Keratinocyte (primary cell): ENCODE data around the gene FBN2. TPM values are rescaled to one million over a fixed set of nuclear protein-coding genes. Genes with fewer than 3 reads are reported as not detected.

Experiments
- DNase-seq: peaks from one replicate; pipeline ENCODE4 v3.0.0-alpha.2; 2011; ENCODE audit warnings: low read depth, missing footprints, low spot score
- FAIRE-seq: peaks from 2 replicates; lab custom pipeline; 2011; peaks lifted over from hg19 to GRCh38; lab: Jason Lieb, UNC
- H2AFZ ChIP-seq: 2 replicates; pipeline ENCODE4 v1.6.0; 2012; ENCODE audit warnings: low read length, control low read depth, inconsistent platforms; ENCODE audit not compliant: control insufficient read depth
- H3K27ac ChIP-seq: 2 replicates; pipeline ENCODE4 v1.5.1; 2011; ENCODE audit warnings: low read length; ENCODE audit not compliant: control insufficient read depth, insufficient read depth
- H3K27me3 ChIP-seq: 3 replicates; pipeline ENCODE4 v1.6.0; 2011; ENCODE audit warnings: low read length; ENCODE audit not compliant: control insufficient read depth, insufficient read depth; ENCODE audit errors: extremely low read depth
- H3K36me3 ChIP-seq, 2 experiments: 2 replicates in 1 of 2; 3 replicates in 1 of 2; pipeline ENCODE4 v1.5.1; 2011; ENCODE audit warnings: low read length in 2 of 2, mild to moderate bottlenecking in 1 of 2; ENCODE audit not compliant: control insufficient read depth in 2 of 2, insufficient read depth in 2 of 2; ENCODE audit errors: extremely low read depth in 1 of 2
- H3K4me1 ChIP-seq: 3 replicates; pipeline ENCODE4 v1.5.1; 2011; ENCODE audit warnings: low read length; ENCODE audit not compliant: control insufficient read depth, insufficient read depth; ENCODE audit errors: extremely low read depth
- H3K4me2 ChIP-seq: 3 replicates; pipeline ENCODE4 v1.6.0; 2011; ENCODE audit warnings: low read depth, low read length; ENCODE audit not compliant: control insufficient read depth, insufficient read depth; ENCODE audit errors: extremely low read depth
- H3K4me3 ChIP-seq, 3 experiments: fragments of 200-600 bp in 1 of 3; sonication (generic) in 1 of 3; 2 replicates in 2 of 3; 3 replicates in 1 of 3; pipeline ENCODE4 v1.5.1; 2011 to 2016; ENCODE audit warnings: low read length in 3 of 3, mild to moderate bottlenecking in 3 of 3, control low read depth in 2 of 3, inconsistent platforms in 1 of 3, low read depth in 1 of 3, mixed read lengths in 1 of 3, mixed run types in 1 of 3, moderate library complexity in 1 of 3; ENCODE audit not compliant: control insufficient read depth in 2 of 3, insufficient read depth in 2 of 3; ENCODE audit errors: extremely low read depth in 1 of 3
- H3K79me2 ChIP-seq: 2 replicates; pipeline ENCODE4 v1.6.0; 2012; ENCODE audit warnings: low read length; ENCODE audit not compliant: control insufficient read depth, insufficient read depth
- H3K9ac ChIP-seq: 3 replicates; pipeline ENCODE4 v1.6.0; 2011; ENCODE audit warnings: low read length; ENCODE audit not compliant: control insufficient read depth, insufficient read depth; ENCODE audit errors: extremely low read depth
- H3K9me1 ChIP-seq: 3 replicates; pipeline ENCODE4 v1.6.0; 2011; ENCODE audit warnings: low read length; ENCODE audit not compliant: control insufficient read depth, insufficient read depth; ENCODE audit errors: extremely low read depth
- H3K9me3 ChIP-seq: 2 replicates; pipeline ENCODE4 v1.5.1; 2012; ENCODE audit warnings: low read depth, low read length; ENCODE audit not compliant: control insufficient read depth
- H4K20me1 ChIP-seq: 3 replicates; pipeline ENCODE4 v1.6.0; 2011; ENCODE audit warnings: low read length; ENCODE audit not compliant: control insufficient read depth, insufficient read depth; ENCODE audit errors: extremely low read depth
- EZH2 ChIP-seq: IDR thresholded peaks from one replicate; pipeline ENCODE4 v1.6.1; 2012; ENCODE audit warnings: inconsistent platforms, mild to moderate bottlenecking, low read length, moderate library complexity
- dilution Hi-C: fragments of 300-500 bp; cut with MboI; formaldehyde crosslinking; loops from one replicate; pipeline ENCODE4 v1.7.0; 2020; ENCODE audit warnings: low sequenced_read_pairs; ENCODE audit not compliant: extremely low pct_ligation_motif_present
- polyA plus RNA-seq, 5 experiments: library from polyadenylated mRNA; depleted of rRNA in 3 of 5; stranded (reverse) in 3 of 5; stranded (forward) in 1 of 5; unstranded in 1 of 5; fragments of >200 nt; gene quantifications; 1 replicate in 1 of 5; 2 replicates in 3 of 5; 3 replicates in 1 of 5; pipeline versions ENCODE4 v1.2.1 to v1.2.3, GENCODE V29; 2011 to 2012; ENCODE audit warnings: missing spikeins in 2 of 5, low read depth in 1 of 5, low replicate concordance in 1 of 5
- TF ChIP-seq, protein P1 (sequence below), 3 experiments: IDR thresholded peaks in 1 of 3; conservative IDR thresholded peaks in 1 of 3; optimal IDR thresholded peaks in 1 of 3; 2 replicates in 2 of 3; 3 replicates in 1 of 3; pipeline versions ENCODE3 to v1.5.1; 2011; ENCODE audit warnings: low read length in 3 of 3, mild to moderate bottlenecking in 3 of 3, moderate library complexity in 2 of 3, control low read depth in 1 of 3, inconsistent platforms in 1 of 3; ENCODE audit not compliant: insufficient read depth in 2 of 3; ENCODE audit errors: extremely low read depth in 1 of 3

The FBN2 gene
- polyA plus RNA-seq, 1 donor (not counting 4 experiments of a cell fraction or from before 2014, with no cell fraction given): 30.1 TPM

DNA sequence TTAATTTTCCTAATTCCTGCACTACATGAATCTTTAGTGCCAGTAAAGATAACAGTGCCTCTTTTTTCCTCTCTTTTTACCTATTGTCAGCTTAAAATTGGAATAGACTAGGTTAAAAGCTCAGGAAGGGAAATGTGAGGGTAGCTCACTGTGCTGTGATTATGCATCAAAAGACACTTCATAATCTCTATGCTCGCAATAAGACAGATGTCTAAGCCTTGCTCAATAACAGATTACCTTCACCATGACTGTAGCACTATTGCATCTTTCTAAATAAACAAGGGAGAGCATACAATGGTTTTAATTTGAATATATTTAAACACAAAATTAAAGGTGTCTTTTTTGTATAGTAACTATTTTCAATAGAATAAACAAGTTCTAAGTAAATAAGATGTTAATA is 130.1 kb downstream of the FBN2 start:
- H3K4me1 ChIP-seq: peaks cover 21% of the 10 kb centered on the region
- peaks cover 5 to 6% of the 10 kb centered on the region in 2 experiments for H3K36me3 ChIP-seq
- dilution Hi-C loops: no loop called here
- no peaks in the 10 kb centered on the region for H3K9me3 ChIP-seq
- H3K79me2 ChIP-seq: no peaks in the 10 kb centered on the region
- H3K4me3 ChIP-seq: no peak overlapping the region
- no peak for FAIRE-seq
- H3K4me2 ChIP-seq: no peak overlapping the region
- H3K9ac ChIP-seq: no peak overlapping the region
- TF ChIP-seq EZH2: no peak
- TF ChIP-seq, protein P1, sequence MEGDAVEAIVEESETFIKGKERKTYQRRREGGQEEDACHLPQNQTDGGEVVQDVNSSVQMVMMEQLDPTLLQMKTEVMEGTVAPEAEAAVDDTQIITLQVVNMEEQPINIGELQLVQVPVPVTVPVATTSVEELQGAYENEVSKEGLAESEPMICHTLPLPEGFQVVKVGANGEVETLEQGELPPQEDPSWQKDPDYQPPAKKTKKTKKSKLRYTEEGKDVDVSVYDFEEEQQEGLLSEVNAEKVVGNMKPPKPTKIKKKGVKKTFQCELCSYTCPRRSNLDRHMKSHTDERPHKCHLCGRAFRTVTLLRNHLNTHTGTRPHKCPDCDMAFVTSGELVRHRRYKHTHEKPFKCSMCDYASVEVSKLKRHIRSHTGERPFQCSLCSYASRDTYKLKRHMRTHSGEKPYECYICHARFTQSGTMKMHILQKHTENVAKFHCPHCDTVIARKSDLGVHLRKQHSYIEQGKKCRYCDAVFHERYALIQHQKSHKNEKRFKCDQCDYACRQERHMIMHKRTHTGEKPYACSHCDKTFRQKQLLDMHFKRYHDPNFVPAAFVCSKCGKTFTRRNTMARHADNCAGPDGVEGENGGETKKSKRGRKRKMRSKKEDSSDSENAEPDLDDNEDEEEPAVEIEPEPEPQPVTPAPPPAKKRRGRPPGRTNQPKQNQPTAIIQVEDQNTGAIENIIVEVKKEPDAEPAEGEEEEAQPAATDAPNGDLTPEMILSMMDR (optimal IDR thresholded peaks at IDR 0.05 in 1 of 3, IDR thresholded peaks at IDR 0.05 in 1 of 3, conservative IDR thresholded peaks at IDR 0.05 in 1 of 3; ENCODE audit: extremely low read depth in 1 of 3, insufficient read depth in 2 of 3, low read length in 3 of 3): no peak
- no peak overlapping the region for H2AFZ ChIP-seq
- H3K27me3 ChIP-seq: no peaks in the 10 kb centered on the region
- no peaks in the 10 kb centered on the region for H3K9me1 ChIP-seq
- no peaks in the 10 kb centered on the region for H4K20me1 ChIP-seq
- DNase-seq: no peak
- H3K27ac ChIP-seq: no peak overlapping the region

- Histone ChIP-seq H3K4me1 (peaks cover 21% of the 10 kb centered on the region), H2AFZ (no peak overlapping the region), H3K27me3 (no peaks in the 10 kb centered on the region), H3K27ac (no peak overlapping the region), H3K9me1 (no peaks in the 10 kb centered on the region), H3K9ac (no peak overlapping the region), H4K20me1 (no peaks in the 10 kb centered on the region), H3K9me3 (no peaks in the 10 kb centered on the region), H3K79me2 (no peaks in the 10 kb centered on the region), H3K36me3 (peaks cover 5 to 6% of the 10 kb centered on the region in 2 experiments), H3K4me3 (no peak overlapping the region), H3K4me2 (no peak overlapping the region)
- FAIRE-seq (no peak), DNase-seq (no peak)
- dilution Hi-C loops: no loop called here
- no peak for TF ChIP-seq EZH2
- TF ChIP-seq, protein P1 (optimal IDR thresholded peaks at IDR 0.05 in 1 of 3, IDR thresholded peaks at IDR 0.05 in 1 of 3, conservative IDR thresholded peaks at IDR 0.05 in 1 of 3; ENCODE audit: extremely low read depth in 1 of 3, insufficient read depth in 2 of 3, low read length in 3 of 3): no peak
These were observed 131.2 kb downstream of the FBN2 start for GRCh38 chr5:128406803-128407202.
